HepG2 (cell line): ENCODE data around the gene TUBB4B. TPM values are rescaled to one million over a fixed set of nuclear protein-coding genes. Genes with fewer than 3 reads are reported as not detected.
A peak's percentile ranks its signal among the peaks of the same experiment; 100 is the strongest.

Source experiments
- ARNT2 ChIP-seq: sonication (generic); formaldehyde crosslinking; IDR thresholded peaks from 2 replicates; pipeline ENCODE4 v1.8.0; 2022; ENCODE audit warnings: mild to moderate bottlenecking, low read depth, missing genetic modification reagents, moderate library complexity
- E2F2 ChIP-seq: sonication (generic); formaldehyde crosslinking; IDR thresholded peaks from 2 replicates; pipeline ENCODE4 v1.4.0; 2020; ENCODE audit warnings: missing genetic modification reagents, borderline replicate concordance
- E2F5 ChIP-seq: sonication (generic); formaldehyde crosslinking; conservative IDR thresholded peaks from 2 replicates; pipeline ENCODE4 v1.4.0; 2020; ENCODE audit warnings: missing genetic modification reagents
- FOXA1 ChIP-seq, 2 experiments: fragments of 450-650 bp in 1 of 2; sonication (generic) in 1 of 2; formaldehyde crosslinking in 1 of 2; IDR thresholded peaks; 2 replicates each; pipeline versions ENCODE4 v1.4.0 to v1.6.1; 2016 to 2020; ENCODE audit warnings: missing genetic modification reagents in 1 of 2
- FOXO1 ChIP-seq: sonication (generic); formaldehyde crosslinking; IDR thresholded peaks from 2 replicates; pipeline ENCODE4 v1.4.0; 2020; ENCODE audit warnings: missing genetic modification reagents
- HMGXB4 ChIP-seq, 2 experiments: sonication (generic) in 1 of 2; formaldehyde crosslinking in 1 of 2; IDR thresholded peaks; 2 replicates each; pipeline versions ENCODE4 v1.4.0 to v1.6.1; 2018 to 2020; ENCODE audit warnings: missing genetic modification reagents in 2 of 2, borderline replicate concordance in 1 of 2, low read depth in 1 of 2, mild to moderate bottlenecking in 1 of 2, missing biosample characterization in 1 of 2
- JUNB ChIP-seq: sonication (generic); formaldehyde crosslinking; IDR thresholded peaks from 2 replicates; pipeline ENCODE4 v1.8.0; 2022; ENCODE audit warnings: missing genetic modification reagents, mild to moderate bottlenecking, borderline replicate concordance
- KAT8 ChIP-seq: IDR thresholded peaks from 2 replicates; pipeline ENCODE4 v1.6.1; 2016; ENCODE audit warnings: missing genetic modification reagents, missing compliant biosample characterization
- RBM22 ChIP-seq: fragments of 200-400 bp; formaldehyde crosslinking; optimal IDR thresholded peaks from 2 replicates; pipeline ENCODE3; 2017; ENCODE audit warnings: mild to moderate bottlenecking, low read length, moderate library complexity
- TEAD3 ChIP-seq: optimal IDR thresholded peaks from 2 replicates; pipeline ENCODE3; 2016; ENCODE audit warnings: borderline replicate concordance
- THAP8 ChIP-seq: sonication (generic); formaldehyde crosslinking; IDR thresholded peaks from 2 replicates; pipeline ENCODE4 v1.5.1; 2020; ENCODE audit warnings: missing genetic modification reagents, mild to moderate bottlenecking, borderline replicate concordance
- TIGD3 ChIP-seq: sonication (generic); formaldehyde crosslinking; IDR thresholded peaks from 2 replicates; pipeline ENCODE4 v1.5.1; 2020; ENCODE audit warnings: mild to moderate bottlenecking, missing genetic modification reagents, borderline replicate concordance
- ZNF567 ChIP-seq: sonication (generic); formaldehyde crosslinking; IDR thresholded peaks from 2 replicates; pipeline ENCODE4 v1.8.1; 2023; ENCODE audit warnings: mild to moderate bottlenecking, missing genetic modification reagents, borderline replicate concordance
- ZNF704 ChIP-seq: sonication (generic); formaldehyde crosslinking; IDR thresholded peaks from 2 replicates; pipeline ENCODE4 v1.8.1; 2023; ENCODE audit warnings: mild to moderate bottlenecking, inconsistent platforms, moderate library complexity, missing genetic modification reagents, borderline replicate concordance
- ZNF740 ChIP-seq: sonication (generic); formaldehyde crosslinking; IDR thresholded peaks from 2 replicates; pipeline ENCODE4 v1.4.0; 2020; ENCODE audit warnings: missing genetic modification reagents
- polyA plus RNA-seq, 8 experiments: library from polyadenylated mRNA; depleted of rRNA in 3 of 8; stranded (reverse) in 7 of 8; unstranded in 1 of 8; fragments of >200 nt; fragmentation: Illumina TruSeq in 4 of 8; extraction: Trizol in 4 of 8; gene quantifications; 2 replicates each; pipeline versions ENCODE4 v1.2.1 to v1.2.3, GENCODE V29; 2011 to 2016; ENCODE audit warnings: low read depth in 4 of 8, missing spikeins in 1 of 8, mixed read lengths in 1 of 8; ENCODE audit not compliant: insufficient read depth in 1 of 8
- total RNA-seq, 5 experiments: library from RNA; depleted of rRNA; stranded (reverse); fragments of >200 nt; fragmentation: Illumina TruSeq; extraction: Trizol; gene quantifications; 2 replicates each; pipeline ENCODE4 v1.2.3, GENCODE V29; 2016; ENCODE audit warnings: low read depth in 1 of 5

Gene TUBB4B
- total and polyA plus RNA-seq, 2 of the 13 experiments (the other 11 are each of a cell fraction or from before 2014, with no cell fraction given): 182 to 412 TPM

- TF ChIP-seq ARNT2: peak; percentile 78; the same call in 1 of the 2 replicates
- TF ChIP-seq ZNF567 (CRISPR knock-in tag): 0 out of 2 replicates have a peak, but pooled peaks have one; percentile 66
- TF ChIP-seq KAT8 (CRISPR knock-in tag): no peak; the same call in 1 of the 2 replicates
- no peak for TF ChIP-seq JUNB (CRISPR knock-in tag)
- TF ChIP-seq FOXA1 (IDR thresholded peaks at IDR 0.05): no peak
- no peak for TF ChIP-seq FOXA1 (CRISPR knock-in tag; IDR thresholded peaks at IDR 0.05)
- TF ChIP-seq E2F5 (CRISPR knock-in tag): no peak
- TF ChIP-seq ZNF740 (CRISPR knock-in tag): 0 out of 2 replicates have a peak, but pooled peaks have one; percentile 42
- no peak; a peak in 2 of 4 replicates for TF ChIP-seq HMGXB4 (CRISPR knock-in tag; IDR thresholded peaks at IDR 0.05; ENCODE audit: borderline replicate concordance in 1 of 2, low read depth in 1 of 2)
- no peak for TF ChIP-seq RBM22
- TF ChIP-seq ZNF704 (CRISPR knock-in tag): 0 out of 2 replicates have a peak, but pooled peaks have one; percentile 68
- TF ChIP-seq E2F2: no peak
- 0 out of 2 replicates have a peak, but pooled peaks have one; percentile 27 for TF ChIP-seq THAP8 (CRISPR knock-in tag)
- peak; percentile 55 for TF ChIP-seq TEAD3 (CRISPR knock-in tag)
- 0 out of 2 replicates have a peak, but pooled peaks have one; percentile 5 for TF ChIP-seq FOXO1 (CRISPR knock-in tag)
- no peak for TF ChIP-seq TIGD3
Measured at GRCh38 chr9:137217276-137218211, 23.5 kb upstream of the TUBB4B start (continued).
